Vein endothelial cell (primary cell): ENCODE results near the gene MYL4. TPM values are rescaled to one million over a fixed set of nuclear protein-coding genes. Genes with fewer than 3 reads are reported as not detected.

Experiments
- small RNA-seq: library from RNA; depleted of rRNA; stranded (forward); fragments of <200 nt; gene quantifications from one replicate; pipeline ENCODE3, GENCODE V24; 2012
- total RNA-seq: library from RNA; depleted of rRNA; stranded (reverse); fragments of >200 nt; gene quantifications from 2 replicates; pipeline ENCODE4 v1.2.3, GENCODE V29; 2012

The MYL4 gene
- total RNA-seq = 1.5 and 2.0 TPM in 2 replicates

DNA sequence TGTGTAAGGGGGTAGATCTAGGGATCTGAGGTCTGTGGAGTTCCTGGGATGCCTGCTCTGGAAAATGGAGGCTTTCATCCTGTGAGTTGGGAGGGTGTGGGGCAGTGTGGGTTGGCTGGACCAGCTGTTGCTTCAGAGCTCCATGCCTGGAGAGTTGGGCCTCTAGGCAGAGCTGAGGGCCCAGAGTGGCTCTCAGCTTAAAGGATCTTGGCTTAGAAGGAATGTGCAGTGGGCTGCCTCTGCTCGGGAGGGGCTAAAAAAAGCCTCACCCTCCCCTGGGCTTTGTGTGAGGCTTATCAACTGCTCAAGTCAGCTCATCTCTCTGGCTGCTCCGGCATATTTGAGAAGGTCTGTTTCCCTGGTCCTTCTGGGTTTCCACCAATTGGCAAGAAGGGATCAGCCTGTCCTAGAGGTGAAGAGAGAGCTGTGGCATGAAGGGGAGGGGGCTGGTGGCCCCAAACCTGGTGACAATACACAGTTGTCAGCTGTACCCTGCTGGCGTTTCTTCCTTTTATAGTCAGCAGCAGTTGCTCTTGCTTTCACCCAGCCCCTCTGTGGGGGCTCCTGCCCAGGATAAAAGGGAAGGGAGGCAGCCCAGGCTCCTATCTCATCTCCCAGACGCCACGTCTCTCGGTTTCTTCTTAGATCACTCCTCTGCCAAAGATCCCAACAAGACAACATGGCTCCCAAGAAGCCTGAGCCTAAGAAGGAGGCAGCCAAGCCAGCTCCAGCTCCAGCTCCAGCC, at the start of gene MYL4:
Gene MYL4, plus strand, starts transcription at position 605 of the 745 bp plus-strand sequence. Its CDS starts 75 bp downstream, at position 680.

DNA sequence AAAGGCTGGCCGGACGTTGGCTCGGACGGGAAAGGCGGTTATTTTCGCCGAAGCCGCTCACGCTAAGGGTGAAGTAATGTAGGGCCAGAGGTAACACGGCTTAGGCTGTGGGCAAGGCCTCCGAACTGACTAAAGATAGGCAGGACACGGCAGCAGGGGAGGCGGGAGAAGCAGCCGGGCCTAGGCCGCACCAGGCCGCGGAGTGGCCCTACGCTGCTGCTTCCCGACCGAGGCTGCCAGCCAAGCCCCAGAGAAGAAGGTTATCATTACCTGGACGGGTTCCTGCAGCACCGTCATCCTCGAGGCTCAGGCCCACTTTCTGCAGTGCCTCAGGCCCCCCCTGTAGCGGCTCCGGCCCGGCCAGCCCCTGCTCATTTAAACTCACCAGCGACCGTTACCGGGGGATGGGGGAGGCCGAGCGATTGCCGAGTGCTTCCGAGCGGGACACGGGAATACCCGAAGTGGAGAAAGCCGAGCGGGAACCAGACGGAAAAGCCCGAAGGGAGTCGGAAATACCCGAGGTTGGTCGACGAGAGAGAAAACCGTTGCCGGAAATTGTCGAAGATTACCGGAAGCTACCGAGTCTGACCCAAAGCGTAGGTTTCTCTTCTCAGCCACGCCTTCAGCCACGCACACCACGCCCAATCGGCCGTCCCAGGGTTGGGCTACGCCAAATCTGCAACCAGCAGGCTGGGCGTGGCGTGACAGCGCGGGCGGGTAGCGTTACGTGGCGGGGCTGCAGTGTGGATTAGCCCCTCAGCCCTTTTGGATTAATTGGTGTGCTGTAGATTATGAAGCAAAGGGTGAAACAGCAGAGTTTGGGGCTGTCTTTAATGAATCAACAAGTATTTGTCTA, 20.0 kb upstream of the MYL4 start, which contains the start of gene CDC27:
Gene CDC27, minus strand, starts transcription at position 420 of the 856 bp plus-strand sequence. Its CDS starts 123 bp downstream, at position 297.

DNA sequence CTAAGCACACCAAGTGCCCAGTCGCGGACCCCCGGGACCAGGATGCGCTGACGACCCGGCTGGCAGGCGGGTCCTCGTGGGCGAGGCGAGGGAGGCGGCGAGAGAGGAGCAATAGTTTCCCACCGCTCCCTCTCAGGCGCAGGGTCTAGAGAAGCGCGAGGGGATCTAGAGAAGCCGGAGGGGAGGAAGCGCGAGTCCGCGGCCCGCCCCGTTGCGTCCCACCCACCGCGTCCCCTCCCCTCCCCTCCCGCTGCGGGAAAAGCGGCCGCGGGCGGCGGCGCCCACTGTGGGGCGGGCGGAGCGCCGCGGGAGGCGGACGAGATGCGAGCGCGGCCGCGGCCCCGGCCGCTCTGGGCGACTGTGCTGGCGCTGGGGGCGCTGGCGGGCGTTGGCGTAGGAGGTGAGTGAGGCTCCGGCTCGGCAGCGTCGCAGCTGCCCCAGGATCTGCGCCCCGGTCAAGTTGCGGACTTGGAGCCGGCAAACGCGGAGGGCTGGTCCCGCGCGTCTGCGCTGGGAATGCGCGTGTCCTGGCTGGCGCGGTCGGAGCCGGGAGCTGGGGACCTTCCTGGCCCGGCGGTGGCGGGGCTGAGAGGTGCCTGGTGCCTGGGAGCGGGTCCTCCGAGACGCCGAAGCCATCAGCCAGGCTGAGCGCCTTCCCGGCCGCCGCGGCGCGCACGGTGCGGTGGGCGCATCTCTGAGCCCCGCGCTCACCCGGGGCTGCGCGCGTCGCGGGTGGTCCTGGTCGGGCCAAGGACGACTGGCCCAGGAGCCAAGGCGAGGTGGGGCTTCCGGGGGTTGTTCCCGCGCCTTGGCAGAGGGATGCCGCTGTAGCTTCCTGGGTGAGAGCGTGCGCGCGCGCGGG, 44.6 kb downstream of the MYL4 start, which contains the start of gene ITGB3:
Gene ITGB3, plus strand, starts transcription at position 287 of the 862 bp plus-strand sequence. Its CDS starts 35 bp downstream, at position 322.

Small RNA genes lying within 50 kb of the gene (small RNA-seq; reads per million reads assigned to genes)
- not detected for gene RNU7-186P

Other genes with a start within 250 kb of the MYL4 start
- gene RPRML, start 230.1 kb upstream of the MYL4 start, total RNA-seq = not detected in 2 replicates
- gene CDC27, start 20.1 kb upstream of the MYL4 start, total RNA-seq = 118 and 150 TPM in 2 replicates
- 129 and 138 TPM in 2 replicates for gene ITGB3, start 44.5 kb downstream of the MYL4 start, total RNA-seq
- 4.6 and 5.2 TPM in 2 replicates for gene EFCAB13, start 114.6 kb downstream of the MYL4 start, total RNA-seq